Osteocyte (in vitro differentiated cells): ENCODE data around the gene PLA1A. TPM values are rescaled to one million over a fixed set of nuclear protein-coding genes. Genes with fewer than 3 reads are reported as not detected.

Experiments
- DNase-seq: peaks from one replicate; pipeline ENCODE4 v3.0.0; 2021; ENCODE audit warnings: mixed read lengths; ENCODE audit not compliant: unreplicated experiment; ENCODE audit errors: extremely low spot score
- H3K27ac Mint-ChIP-seq: one replicate; pipeline ENCODE4 v1.8.0; 2021; ENCODE audit warnings: mild to moderate bottlenecking, mixed read lengths; ENCODE audit not compliant: unreplicated experiment
- H3K27me3 Mint-ChIP-seq: one replicate; pipeline ENCODE4 v1.8.0; 2021; ENCODE audit warnings: mixed read lengths; ENCODE audit not compliant: unreplicated experiment
- H3K36me3 Mint-ChIP-seq: one replicate; pipeline ENCODE4 v1.8.0; 2021; ENCODE audit warnings: mixed read lengths; ENCODE audit not compliant: unreplicated experiment
- H3K4me1 Mint-ChIP-seq: one replicate; pipeline ENCODE4 v1.8.0; 2021; ENCODE audit warnings: mixed read lengths; ENCODE audit not compliant: unreplicated experiment
- H3K4me3 Mint-ChIP-seq: one replicate; pipeline ENCODE4 v1.8.0; 2021; ENCODE audit warnings: mild to moderate bottlenecking, moderate library complexity, mixed read lengths; ENCODE audit not compliant: unreplicated experiment
- H3K9me3 Mint-ChIP-seq: one replicate; pipeline ENCODE4 v1.8.0; 2021; ENCODE audit warnings: mixed read lengths; ENCODE audit not compliant: unreplicated experiment
- CTCF ChIP-seq: fragments of 200-600 bp; sonication (generic); IDR thresholded peaks from 2 replicates; pipeline ENCODE4 v1.5.0; 2021; ENCODE audit warnings: antibody characterized with exemption, mild to moderate bottlenecking, moderate library complexity
- total RNA-seq: library from RNA; stranded (reverse); gene quantifications from 2 replicates; pipeline ENCODE4 v1.2.1, GENCODE V29; 2021

PLA1A gene
- total RNA-seq, 1 donor from 2014 or later: 0.86 TPM

- H3K4me3 Mint-ChIP-seq: no peak overlapping the region
- no peaks in the 10 kb centered on the region for H3K9me3 Mint-ChIP-seq
- no peak for TF ChIP-seq CTCF
- no peaks in the 10 kb centered on the region for H3K36me3 Mint-ChIP-seq
- H3K27me3 Mint-ChIP-seq: no peaks in the 10 kb centered on the region
- peaks cover 10% of the 10 kb centered on the region for H3K4me1 Mint-ChIP-seq
- no peak for DNase-seq
- no peak overlapping the region for H3K27ac Mint-ChIP-seq
Measured at GRCh38 chr3:119657887-119658702, 60.4 kb downstream of the PLA1A start.

GRCh38 chr3:119658994-119659393 lies 61.3 kb downstream of the PLA1A start:
- H3K36me3 Mint-ChIP-seq: no peaks in the 10 kb centered on the region
- H3K4me1 Mint-ChIP-seq: peaks cover 10% of the 10 kb centered on the region
- H3K9me3 Mint-ChIP-seq: no peaks in the 10 kb centered on the region
- no peak for DNase-seq
- H3K4me3 Mint-ChIP-seq: no peak overlapping the region
- no peaks in the 10 kb centered on the region for H3K27me3 Mint-ChIP-seq
- TF ChIP-seq CTCF: no peak
- H3K27ac Mint-ChIP-seq: no peak overlapping the region

GRCh38 chr3:119659606-119660291 lies 62.1 kb downstream of the PLA1A start:
- peaks cover 10% of the 10 kb centered on the region for H3K4me1 Mint-ChIP-seq
- no peak overlapping the region for H3K27ac Mint-ChIP-seq
- no peak overlapping the region for H3K4me3 Mint-ChIP-seq
- H3K9me3 Mint-ChIP-seq: no peaks in the 10 kb centered on the region
- H3K36me3 Mint-ChIP-seq: no peaks in the 10 kb centered on the region
- no peak for DNase-seq
- H3K27me3 Mint-ChIP-seq: no peaks in the 10 kb centered on the region
- TF ChIP-seq CTCF: no peak

- no peak for DNase-seq
- TF ChIP-seq CTCF: no peak
- H3K4me3 Mint-ChIP-seq: no peak within 1 kb of the TSS
- H3K27me3 Mint-ChIP-seq: no peaks in the 10 kb centered on the region
- no peaks in the 10 kb centered on the region for H3K9me3 Mint-ChIP-seq
- H3K36me3 Mint-ChIP-seq: no peaks in the 10 kb centered on the region
- peaks cover 10% of the 10 kb centered on the region for H3K4me1 Mint-ChIP-seq
- no peak within 1 kb of the TSS for H3K27ac Mint-ChIP-seq
Measured at GRCh38 chr3:119660474-119661440, 63.1 kb downstream of the PLA1A start, which contains the start of gene POPDC2. TSS of gene POPDC2 (minus strand) at chr3:119660589. CDS start at chr3:119660423, 166 bp downstream.
